Left colon (tissue), 2 donors: ENCODE results near the gene NPAS3. TPM values are rescaled to one million over a fixed set of nuclear protein-coding genes. Genes with fewer than 3 reads are reported as not detected.

Experiments
- ATAC-seq: fragments of 200-7000 bp; cut with Tn5 transposase; one replicate; pipeline ENCODE4 v1.9.1; 2020; ENCODE audit warnings: mild to moderate bottlenecking, moderate library complexity
- DNase-seq, 2 donors: peaks; one replicate each; pipeline ENCODE4 v3.0.0-alpha.2; 2020
- intact Hi-C, 2 donors: fragments of 100-400 bp; cut with DNase I in 1 of 2; cut with micrococcal nuclease in 1 of 2; formaldehyde crosslinking; loops; one replicate each; pipeline versions ENCODE4 v1.11.2 to v1.14.0; 2022; cut with DNase I, micrococcal nuclease
- total RNA-seq, 2 donors: library from RNA; stranded (reverse); fragmentation: NEBNext Ultra II Directional; extraction: Animal tissue kit (Norgen Biotek cat#: 25700); gene quantifications; one replicate each; pipeline ENCODE4 v1.2.1, GENCODE V29; 2021
- donor health status: DM: no; HTN: no; CAD: no.
- donor health status: DM: yes; HTN: yes; CAD: no.

The NPAS3 gene
- total RNA-seq, 2 donors from 2014 or later, result 0.37 to 1.6 TPM

DNA sequence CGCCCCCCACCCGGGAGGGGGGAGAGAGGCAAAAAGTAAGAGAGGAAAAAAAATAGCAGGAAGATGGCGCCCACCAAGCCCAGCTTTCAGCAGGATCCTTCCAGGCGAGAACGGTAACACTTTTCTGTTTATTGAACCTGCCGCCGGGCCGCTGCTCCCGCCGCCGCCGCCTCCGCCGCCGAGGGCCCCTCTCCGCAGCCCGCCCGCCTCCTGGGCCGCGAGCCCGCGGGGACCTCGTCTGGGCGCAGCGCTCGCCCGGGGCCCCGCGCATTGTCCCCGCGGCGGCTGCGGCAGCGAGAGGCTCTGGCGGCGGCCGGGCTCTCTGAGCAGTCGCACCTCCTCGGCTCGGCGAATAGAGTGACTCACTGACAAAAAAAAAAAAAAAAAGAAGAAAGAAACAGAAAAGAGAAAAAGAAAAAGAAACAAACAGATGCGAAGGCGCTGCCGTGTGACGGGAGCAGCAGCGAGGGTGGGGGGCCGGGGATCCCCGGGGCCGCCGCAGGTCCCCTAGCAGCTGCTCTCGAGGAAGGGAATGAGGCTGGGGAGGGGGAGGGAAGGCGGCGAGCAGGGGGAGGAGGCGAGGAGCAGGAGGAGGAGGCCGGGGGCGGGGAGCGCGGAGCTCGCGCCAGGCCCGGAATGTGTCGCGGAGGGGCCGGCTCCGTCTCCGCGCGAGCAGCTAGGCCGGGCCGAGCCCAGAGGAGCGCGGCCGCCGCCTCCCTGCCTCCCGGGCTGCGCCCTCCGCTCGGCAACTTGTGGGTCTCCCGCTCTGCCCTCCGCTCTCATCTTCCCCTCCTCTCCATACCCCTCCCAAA lies 781 bp downstream of the NPAS3 start:
- intact Hi-C loops, result no loop called here
- DNase-seq (peak; percentile 61 to 77), ATAC-seq (peak; percentile 80)

DNA sequence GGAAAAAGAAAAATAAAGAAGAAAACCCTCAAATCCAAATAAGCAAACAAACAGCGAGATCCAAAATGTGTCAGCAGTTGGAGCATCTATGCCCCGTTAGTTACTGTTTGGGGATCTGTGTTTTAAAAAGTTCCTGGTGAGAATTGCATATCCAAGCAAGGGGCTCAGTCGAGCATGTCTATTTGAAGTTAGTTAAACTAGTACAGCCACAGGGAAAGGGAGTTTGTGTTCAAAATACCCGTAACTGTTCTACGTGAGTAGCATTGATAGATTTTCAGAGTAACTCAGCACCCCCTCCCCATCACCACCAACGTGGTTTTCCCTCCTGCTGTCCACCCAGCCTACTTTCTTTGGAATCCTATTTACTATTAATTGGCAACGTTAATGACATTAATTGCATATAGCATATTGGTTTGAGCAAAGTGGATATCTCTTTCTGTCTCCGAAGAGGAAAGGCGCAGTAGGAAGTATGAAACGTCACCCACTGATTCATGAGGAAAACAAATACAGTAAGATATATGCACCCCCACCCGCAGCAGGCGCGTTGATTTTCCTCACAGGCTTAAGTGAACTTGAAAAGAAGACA lies 1.5 kb downstream of the NPAS3 start:
- no peak for ATAC-seq
- DNase-seq, result no peak
- intact Hi-C loops, result no loop called here

DNA sequence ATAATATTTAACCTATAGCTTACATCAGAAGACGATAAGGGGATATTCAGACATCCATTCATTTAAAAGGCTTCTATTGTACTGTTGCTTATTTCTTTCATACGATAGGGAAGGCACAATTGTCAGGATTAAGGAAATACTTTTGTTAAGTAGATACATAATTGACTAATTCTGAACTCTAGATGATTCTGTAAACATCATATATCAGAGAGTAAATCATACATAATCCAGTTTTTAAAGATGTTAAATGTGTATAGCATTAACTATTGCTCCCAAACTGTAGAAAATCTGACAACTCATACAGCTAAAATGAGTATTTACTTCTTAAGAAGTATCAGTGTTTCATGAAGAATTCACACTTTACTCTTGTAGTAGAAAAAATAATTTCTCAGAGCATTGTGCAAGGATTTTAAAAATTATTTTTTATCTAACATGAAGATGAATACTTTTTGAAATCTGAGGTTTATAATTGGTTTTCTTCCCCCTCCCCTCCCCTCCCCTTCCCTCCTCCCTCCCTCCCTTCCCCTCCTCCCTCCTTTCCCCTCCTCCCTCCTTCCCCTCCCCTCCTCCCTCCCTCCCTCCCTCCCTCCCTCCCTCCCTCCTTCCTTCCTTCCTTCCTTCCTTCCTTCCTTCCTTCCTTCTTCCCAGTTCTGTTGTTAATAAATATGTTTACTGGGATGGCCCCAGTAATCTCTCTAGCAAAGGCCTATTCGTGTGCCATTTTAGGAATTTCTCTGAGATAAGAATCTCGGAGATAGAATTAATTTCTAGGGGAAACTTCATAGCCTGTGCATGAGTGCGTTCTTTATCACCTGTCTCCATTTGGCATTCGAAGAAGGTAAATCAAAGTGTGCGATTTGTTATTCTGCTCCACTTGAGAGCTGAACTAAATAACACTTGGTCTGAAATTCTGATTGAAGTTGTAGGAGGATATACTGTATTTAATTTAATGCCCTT lies 2.3 kb downstream of the NPAS3 start:
- DNase-seq (no peak), ATAC-seq (no peak)
- intact Hi-C loops, result no loop called here

DNA sequence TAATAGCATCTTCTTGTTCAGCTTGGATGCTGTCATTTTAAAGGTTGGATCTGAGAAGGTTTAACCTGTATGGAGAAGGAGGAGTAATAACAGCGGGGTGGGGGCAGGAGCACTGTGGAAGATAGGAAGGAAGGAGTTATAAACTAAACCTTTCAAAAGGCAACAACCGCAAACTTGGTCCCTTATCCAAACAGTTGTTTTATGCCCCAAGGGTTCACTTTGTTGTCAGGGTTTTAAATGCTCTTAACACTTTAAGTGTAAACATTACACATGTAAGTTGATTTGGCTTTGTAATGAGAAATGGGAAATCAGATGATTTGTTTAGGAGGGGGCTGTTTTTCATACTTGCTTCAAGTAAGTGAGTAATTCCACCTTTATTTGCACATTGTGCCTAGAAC lies 3.0 kb downstream of the NPAS3 start:
- DNase-seq, result no peak
- ATAC-seq, result no peak
- intact Hi-C loops, result no loop called here

DNA sequence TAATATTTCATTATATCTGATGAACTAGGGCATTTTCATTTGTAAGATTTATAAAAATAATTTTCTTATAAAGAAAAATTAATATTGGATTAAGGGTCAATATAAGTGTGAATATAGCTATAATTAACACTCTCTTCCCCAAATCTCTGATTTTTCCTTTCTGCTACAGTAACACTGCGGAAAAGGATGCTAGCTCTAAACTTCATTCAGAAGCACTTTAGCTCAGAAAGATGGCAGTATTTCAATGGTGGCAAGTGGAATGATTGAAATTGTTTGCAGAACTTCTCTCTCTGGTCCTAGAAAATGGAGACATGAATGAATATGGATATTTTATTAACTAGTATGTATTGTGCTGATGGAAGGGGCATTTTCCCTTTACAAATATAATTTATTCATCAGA lies 8.4 kb downstream of the NPAS3 start:
- DNase-seq (no peak), ATAC-seq (no peak)
- intact Hi-C loops, result no loop called here

GRCh38 chr14:32947792-32948191 lies 9.1 kb downstream of the NPAS3 start:
- intact Hi-C loops, result no loop called here
- DNase-seq, result no peak
- ATAC-seq, result no peak

DNA sequence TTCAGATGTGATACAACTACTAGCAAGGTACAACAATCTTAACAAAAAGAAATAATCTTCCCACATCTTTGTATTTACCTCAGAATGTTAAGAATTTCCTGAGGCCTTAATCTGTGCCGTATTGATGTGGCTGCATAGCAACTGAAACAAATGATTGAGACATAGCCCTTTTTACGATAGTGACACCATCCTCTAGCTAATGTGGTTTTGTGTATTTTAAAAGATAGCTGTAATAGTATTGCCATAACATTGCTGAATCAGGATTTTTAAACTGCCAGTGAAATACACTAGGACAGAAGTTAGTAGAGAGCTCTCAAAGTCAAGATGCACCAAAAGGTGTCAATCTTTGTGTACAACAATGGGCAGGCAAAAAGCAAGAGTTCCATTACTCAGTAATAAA lies 11.9 kb downstream of the NPAS3 start:
- intact Hi-C loops, result no loop called here
- ATAC-seq (no peak), DNase-seq (no peak)

DNA sequence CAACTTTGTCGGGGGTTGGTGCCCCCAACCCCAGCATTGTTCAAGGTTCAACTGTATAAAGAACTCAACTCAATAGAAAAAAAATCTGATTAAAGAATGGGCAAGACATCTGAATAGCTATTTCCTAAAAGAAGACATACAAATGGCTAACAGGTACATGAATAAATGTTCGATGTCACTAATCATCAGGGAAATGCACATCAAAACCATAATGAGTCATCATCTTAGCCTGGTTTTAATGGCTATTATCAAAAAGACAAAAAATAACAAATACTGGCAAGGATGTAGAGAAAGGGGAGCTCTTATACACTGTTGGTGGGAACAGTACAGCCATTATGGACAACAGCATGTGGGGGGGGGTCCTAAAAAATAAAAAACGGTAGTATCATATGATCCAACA lies 28.7 kb downstream of the NPAS3 start:
- ATAC-seq (no peak), DNase-seq (no peak)
- intact Hi-C loops, result no loop called here

DNA sequence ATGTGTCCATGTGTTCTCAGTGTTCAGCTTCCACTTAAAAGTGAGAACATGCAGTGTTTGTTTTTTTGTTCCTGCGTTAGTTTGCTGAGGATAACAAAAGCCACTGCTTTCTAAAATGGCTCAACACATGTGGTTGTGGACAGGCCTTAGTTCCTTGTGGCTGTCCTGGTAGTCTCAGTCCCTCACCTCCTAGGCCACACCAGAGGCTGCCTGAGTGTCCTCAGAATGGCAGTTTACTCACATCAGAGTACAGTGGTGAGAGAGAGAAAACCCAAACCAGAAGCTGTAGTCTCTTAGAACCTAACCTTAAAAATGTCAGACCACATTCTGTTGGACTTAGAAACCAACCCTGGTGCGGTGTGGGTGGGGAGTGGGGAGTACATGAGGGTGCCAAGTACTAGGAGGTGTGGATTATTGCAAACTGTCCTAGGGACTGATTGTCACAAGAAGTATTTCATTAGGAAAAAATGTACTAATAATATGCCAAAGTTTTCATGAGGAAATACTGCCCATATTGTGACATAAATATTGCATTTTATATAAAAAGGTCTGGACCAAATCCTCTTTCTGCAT lies 30.4 kb downstream of the NPAS3 start:
- ATAC-seq (no peak), DNase-seq (no peak)
- intact Hi-C loops, result no loop called here

GRCh38 chr14:32977913-32978312 lies 39.2 kb downstream of the NPAS3 start:
- intact Hi-C loops, result no loop called here
- ATAC-seq, result no peak

DNA sequence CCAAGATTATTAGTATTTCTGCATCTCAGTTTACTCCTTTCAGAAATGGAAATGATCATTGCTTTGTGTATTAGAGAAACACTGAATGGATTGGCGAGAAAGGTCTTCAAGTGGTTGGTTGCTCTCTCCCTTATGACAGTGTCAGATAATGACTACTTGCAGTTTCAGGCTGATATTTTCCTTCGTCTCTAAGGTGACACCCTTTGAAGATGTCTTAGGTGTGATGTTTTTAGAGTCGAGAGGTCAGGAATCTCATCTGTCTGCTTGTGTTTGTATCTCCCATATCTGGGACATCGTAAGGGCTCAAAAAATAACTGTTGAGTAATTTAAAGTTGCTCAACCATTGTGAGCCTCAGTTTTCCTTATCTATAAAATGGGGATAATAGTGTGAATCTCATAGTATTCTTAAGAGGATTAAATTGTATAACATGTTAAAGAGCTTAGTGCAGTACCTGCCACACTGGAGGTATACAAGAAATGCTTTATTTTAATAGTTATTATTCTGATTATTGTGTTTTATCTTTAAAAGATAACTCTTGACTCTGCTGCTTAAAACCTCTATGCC lies 40.1 kb downstream of the NPAS3 start:
- intact Hi-C loops, result no loop called here
- DNase-seq, result no peak
- no peak for ATAC-seq

More at GRCh38 chr14:32977913-32978312, 39.2 kb downstream of the NPAS3 start:
- no peak for DNase-seq

- ATAC-seq (no peak), DNase-seq (no peak)
- intact Hi-C loops, result no loop called here
Observed at GRCh38 chr14:32980178-32980901, 41.7 kb downstream of the NPAS3 start.

GRCh38 chr14:32980902-32981501 lies 42.3 kb downstream of the NPAS3 start:
- intact Hi-C loops, result no loop called here
- no peak for DNase-seq
- no peak for ATAC-seq

DNA sequence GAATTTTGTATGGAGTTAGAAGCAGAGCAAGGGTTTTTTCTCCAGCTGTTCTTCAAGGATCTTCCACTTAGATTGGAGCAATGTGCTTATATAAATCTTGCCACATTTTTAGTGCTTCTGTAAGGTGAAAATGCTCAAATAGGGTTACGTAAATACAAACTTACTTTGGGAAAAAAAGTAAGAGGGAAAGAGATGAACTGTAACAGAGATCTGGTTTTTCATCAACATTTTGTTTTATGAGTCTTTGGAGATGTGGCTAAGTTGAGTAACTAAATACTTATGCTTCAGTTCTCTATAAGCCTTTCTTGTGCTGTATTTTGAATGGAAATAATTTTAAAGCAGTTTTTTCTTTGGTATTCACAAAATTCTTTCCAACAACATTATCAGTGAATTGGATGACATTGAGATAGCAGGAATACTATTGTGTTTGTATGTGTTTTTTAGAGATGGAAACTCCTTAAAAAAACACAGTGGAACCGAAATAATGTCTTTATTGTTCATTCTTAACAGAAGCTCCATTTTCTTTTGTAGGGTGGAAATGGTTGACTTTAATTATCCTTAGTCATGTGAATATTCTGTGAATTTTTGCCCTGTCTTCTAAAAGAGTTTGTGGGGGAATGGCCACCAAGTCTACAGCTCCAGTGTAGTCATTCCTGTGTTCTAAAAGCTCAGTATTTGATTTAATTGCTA lies 45.7 kb downstream of the NPAS3 start:
- intact Hi-C loops, result no loop called here
- no peak for DNase-seq
- ATAC-seq, result no peak

DNA sequence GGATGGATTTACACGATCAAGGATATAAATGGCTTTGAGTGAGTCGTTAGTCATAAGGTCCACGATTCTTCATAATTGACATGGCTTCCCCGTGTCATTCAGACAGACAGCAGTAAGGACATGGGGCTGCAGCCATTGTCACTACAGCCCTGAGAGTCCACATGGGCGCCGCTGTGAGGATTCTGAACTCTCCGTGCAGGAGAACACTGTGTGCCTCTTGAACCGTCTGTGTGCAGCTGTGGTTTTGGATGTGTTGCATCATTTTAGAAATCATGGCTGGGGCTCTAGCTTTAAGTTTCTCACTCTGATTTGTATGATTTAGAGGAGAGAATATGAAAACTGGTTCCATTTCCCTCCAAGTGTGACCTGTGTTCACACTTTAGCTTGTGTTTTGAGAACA lies 47.2 kb downstream of the NPAS3 start:
- ATAC-seq, result no peak
- DNase-seq, result no peak
- intact Hi-C loops, result no loop called here

- intact Hi-C loops, result no loop called here
- no peak for DNase-seq
- no peak for ATAC-seq
Observed at GRCh38 chr14:32986791-32987540, 48.3 kb downstream of the NPAS3 start.

DNA sequence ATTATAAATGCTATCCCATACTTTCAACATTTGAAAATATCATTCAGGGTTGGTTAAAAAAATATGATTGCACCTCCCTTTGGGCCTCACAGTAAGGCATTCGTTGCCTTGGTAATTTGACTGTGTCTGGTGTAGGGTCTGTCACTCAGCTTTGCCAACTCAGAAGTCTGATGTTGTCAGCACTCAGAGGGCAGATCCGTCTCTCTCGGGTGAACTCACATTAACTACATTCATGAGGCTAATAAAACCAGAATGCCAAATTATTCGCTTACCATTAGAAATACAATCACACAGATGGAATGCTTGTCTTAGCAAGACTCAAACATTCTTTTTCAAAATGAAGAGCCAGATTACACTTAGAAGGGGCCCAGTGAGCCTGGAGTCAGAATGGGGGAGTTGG lies 53.0 kb downstream of the NPAS3 start:
- ATAC-seq (no peak), DNase-seq (no peak)
- intact Hi-C loops, result no loop called here
